Peyer's patch (tissue), 4 donors: Measurements from ENCODE around the gene LMF2. TPM values are rescaled to one million over a fixed set of nuclear protein-coding genes. Genes with fewer than 3 reads are reported as not detected.

Experiments used
- DNase-seq, 3 donors: peaks; one replicate each; pipeline ENCODE4 v3.0.0-alpha.2; 2017 to 2019
- H3K27ac ChIP-seq, 4 donors: fragments of 200-600 bp; sonication (generic); one replicate each; pipeline ENCODE4 v1.5.1; 2016 to 2019
- H3K27me3 ChIP-seq, 2 donors: fragments of 200-600 bp; sonication (generic); one replicate each; pipeline ENCODE4 v1.5.1; 2019
- H3K36me3 ChIP-seq, 3 donors: fragments of 200-600 bp; sonication (generic); one replicate each; pipeline ENCODE4 v1.5.1; 2016 to 2019
- H3K4me1 ChIP-seq, 4 donors: fragments of 200-600 bp; sonication (generic); one replicate each; pipeline ENCODE4 v1.5.1; 2016 to 2019
- H3K4me3 ChIP-seq, 4 donors: fragments of 200-600 bp; sonication (generic); 1 replicate in 3 of 4; 2 replicates in 1 of 4; pipeline ENCODE4 v1.5.1; 2016 to 2019; ENCODE audit warnings: mild to moderate bottlenecking in 1 of 4
- H3K9me3 ChIP-seq, 4 donors: fragments of 200-600 bp; sonication (generic); one replicate each; pipeline ENCODE4 v1.5.1; 2016 to 2019; ENCODE audit warnings: mild to moderate bottlenecking in 1 of 4
- POLR2A ChIP-seq, 2 donors: fragments of 450-650 bp; IDR thresholded peaks; one replicate each; pipeline ENCODE4 v1.5.1; 2017; ENCODE audit warnings: antibody characterized with exemption in 2 of 2, mild to moderate bottlenecking in 2 of 2, moderate library complexity in 2 of 2
- total RNA-seq, 4 donors: library from RNA; depleted of rRNA; stranded (reverse); fragments of >200 nt; gene quantifications; one replicate each; pipeline ENCODE4 v1.1.0, GENCODE V29; 2016
- TF ChIP-seq, protein P1 (sequence below), 6 experiments: fragments of 450-650 bp in 4 of 6; fragments of 200-600 bp in 2 of 6; sonication (generic) in 1 of 6; IDR thresholded peaks; one replicate each; pipeline ENCODE4 v1.5.1; 2017 to 2019; ENCODE audit warnings: antibody characterized with exemption in 6 of 6, mild to moderate bottlenecking in 3 of 6, moderate library complexity in 1 of 6

LMF2 gene
- total RNA-seq, 4 donors from 2014 or later: 68.5 to 94.9 (median 83.3) TPM

GRCh38 chr22:50490531-50491308 lies 16.8 kb downstream of the LMF2 start:
- H3K4me1 ChIP-seq: no peaks in the 10 kb centered on the region
- no peaks in the 10 kb centered on the region for H3K36me3 ChIP-seq
- no peaks in the 10 kb centered on the region for H3K9me3 ChIP-seq
- H3K27me3 ChIP-seq: no peaks in the 10 kb centered on the region
- no peak overlapping the region for H3K4me3 ChIP-seq
- TF ChIP-seq, protein P1, sequence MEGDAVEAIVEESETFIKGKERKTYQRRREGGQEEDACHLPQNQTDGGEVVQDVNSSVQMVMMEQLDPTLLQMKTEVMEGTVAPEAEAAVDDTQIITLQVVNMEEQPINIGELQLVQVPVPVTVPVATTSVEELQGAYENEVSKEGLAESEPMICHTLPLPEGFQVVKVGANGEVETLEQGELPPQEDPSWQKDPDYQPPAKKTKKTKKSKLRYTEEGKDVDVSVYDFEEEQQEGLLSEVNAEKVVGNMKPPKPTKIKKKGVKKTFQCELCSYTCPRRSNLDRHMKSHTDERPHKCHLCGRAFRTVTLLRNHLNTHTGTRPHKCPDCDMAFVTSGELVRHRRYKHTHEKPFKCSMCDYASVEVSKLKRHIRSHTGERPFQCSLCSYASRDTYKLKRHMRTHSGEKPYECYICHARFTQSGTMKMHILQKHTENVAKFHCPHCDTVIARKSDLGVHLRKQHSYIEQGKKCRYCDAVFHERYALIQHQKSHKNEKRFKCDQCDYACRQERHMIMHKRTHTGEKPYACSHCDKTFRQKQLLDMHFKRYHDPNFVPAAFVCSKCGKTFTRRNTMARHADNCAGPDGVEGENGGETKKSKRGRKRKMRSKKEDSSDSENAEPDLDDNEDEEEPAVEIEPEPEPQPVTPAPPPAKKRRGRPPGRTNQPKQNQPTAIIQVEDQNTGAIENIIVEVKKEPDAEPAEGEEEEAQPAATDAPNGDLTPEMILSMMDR (IDR thresholded peaks at IDR 0.05): no peak
- TF ChIP-seq POLR2A (IDR thresholded peaks at IDR 0.05): no peak
- peak in 1 of 3 donors; percentile 51 for DNase-seq
- H3K27ac ChIP-seq: no peak overlapping the region

GRCh38 chr22:50489363-50490243 lies 17.9 kb downstream of the LMF2 start:
- DNase-seq: no peak
- TF ChIP-seq POLR2A (IDR thresholded peaks at IDR 0.05): no peak
- TF ChIP-seq, protein P1 (IDR thresholded peaks at IDR 0.05): no peak
- no peaks in the 10 kb centered on the region for H3K36me3 ChIP-seq
- H3K4me3 ChIP-seq: no peak overlapping the region
- H3K27me3 ChIP-seq: no peaks in the 10 kb centered on the region
- H3K9me3 ChIP-seq: no peaks in the 10 kb centered on the region
- H3K4me1 ChIP-seq: peaks cover 0 to 3% (median 1%) of the 10 kb centered on the region in 4 donors
- H3K27ac ChIP-seq: no peak overlapping the region

DNA sequence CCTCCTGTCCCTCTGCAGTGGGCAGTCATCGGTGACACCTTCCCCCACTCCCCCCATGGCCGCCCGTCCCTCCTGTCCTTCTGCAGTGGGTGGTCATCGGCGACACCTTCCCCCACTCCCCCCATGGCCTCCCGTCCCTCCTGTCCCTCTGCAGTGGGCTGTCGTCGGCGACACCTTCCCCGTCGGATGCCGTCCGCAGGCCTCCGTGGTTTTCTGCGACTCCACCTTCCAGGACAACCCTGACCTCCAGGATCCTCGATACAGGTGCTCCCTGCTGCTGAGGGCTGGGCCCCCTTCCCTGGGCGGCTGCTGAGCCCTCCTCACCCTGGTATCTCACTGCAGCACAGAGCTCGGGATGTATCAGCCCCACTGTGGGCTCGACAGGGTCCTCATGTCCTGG lies 18.6 kb downstream of the LMF2 start:
- no peak for DNase-seq
- H3K4me3 ChIP-seq: no peak overlapping the region
- H3K27me3 ChIP-seq: no peaks in the 10 kb centered on the region

GRCh38 chr22:50488006-50488677 lies 19.4 kb downstream of the LMF2 start:
- Histone ChIP-seq H3K27me3 (no peaks in the 10 kb centered on the region), H3K4me3 (no peak overlapping the region), H3K4me1 (peaks cover 0 to 18% (median 11%) of the 10 kb centered on the region in 4 donors), H3K9me3 (no peaks in the 10 kb centered on the region), H3K27ac (no peak overlapping the region), H3K36me3 (no peaks in the 10 kb centered on the region)
- DNase-seq: no peak
- TF ChIP-seq POLR2A (IDR thresholded peaks at IDR 0.05): no peak
- TF ChIP-seq, protein P1 (IDR thresholded peaks at IDR 0.05): no peak

More for the DNA sequence above, 18.6 kb downstream of the LMF2 start:
- Histone ChIP-seq H3K4me1 (peaks cover 0 to 10% (median 7%) of the 10 kb centered on the region in 4 donors), H3K9me3 (no peaks in the 10 kb centered on the region), H3K36me3 (no peaks in the 10 kb centered on the region), H3K27ac (no peak overlapping the region)
- TF ChIP-seq, protein P1 (IDR thresholded peaks at IDR 0.05): no peak
- TF ChIP-seq POLR2A (IDR thresholded peaks at IDR 0.05): no peak

- Histone ChIP-seq H3K9me3 (no peaks in the 10 kb centered on the region), H3K27ac (no peak overlapping the region), H3K36me3 (no peaks in the 10 kb centered on the region), H3K27me3 (peaks cover 0 to under 1% of the 10 kb centered on the region in 2 donors), H3K4me1 (peaks cover 0 to 23% (median 11%) of the 10 kb centered on the region in 4 donors), H3K4me3 (no peak overlapping the region)
- DNase-seq: no peak
- TF ChIP-seq, protein P1 (IDR thresholded peaks at IDR 0.05): no peak
- no peak for TF ChIP-seq POLR2A (IDR thresholded peaks at IDR 0.05)
These were observed 20.1 kb downstream of the LMF2 start for GRCh38 chr22:50487290-50488005.
